Neural cell (in vitro differentiated cells): ENCODE measurements around the gene GSC.

Experiments
- POLR2AphosphoS5 ChIP-seq: IDR thresholded peaks from 2 replicates; pipeline ENCODE4 v1.6.1; 2012
- RAD21 ChIP-seq: fragments of 450-650 bp; conservative IDR thresholded peaks from 2 replicates; pipeline ENCODE4 v1.6.1; 2014; ENCODE audit warnings: antibody characterized with exemption, mild to moderate bottlenecking, moderate library complexity
- SMC3 ChIP-seq: fragments of 450-650 bp; conservative IDR thresholded peaks from 2 replicates; pipeline ENCODE4 v1.6.1; 2014; ENCODE audit warnings: antibody characterized with exemption, mild to moderate bottlenecking, moderate library complexity; ENCODE audit not compliant: poor library complexity
- TAF1 ChIP-seq: IDR thresholded peaks from 2 replicates; pipeline ENCODE4 v1.6.1; 2012; ENCODE audit warnings: low read depth
- TF ChIP-seq, protein P1 (sequence below): fragments of 450-650 bp; IDR thresholded peaks from 2 replicates; pipeline ENCODE4 v1.5.1; 2014; ENCODE audit warnings: antibody characterized with exemption, mild to moderate bottlenecking, moderate library complexity; ENCODE audit not compliant: poor library complexity, severe bottlenecking
- TF ChIP-seq, protein P2 (sequence below): IDR thresholded peaks from 2 replicates; pipeline ENCODE4 v1.6.1; 2012; ENCODE audit warnings: borderline replicate concordance

DNA sequence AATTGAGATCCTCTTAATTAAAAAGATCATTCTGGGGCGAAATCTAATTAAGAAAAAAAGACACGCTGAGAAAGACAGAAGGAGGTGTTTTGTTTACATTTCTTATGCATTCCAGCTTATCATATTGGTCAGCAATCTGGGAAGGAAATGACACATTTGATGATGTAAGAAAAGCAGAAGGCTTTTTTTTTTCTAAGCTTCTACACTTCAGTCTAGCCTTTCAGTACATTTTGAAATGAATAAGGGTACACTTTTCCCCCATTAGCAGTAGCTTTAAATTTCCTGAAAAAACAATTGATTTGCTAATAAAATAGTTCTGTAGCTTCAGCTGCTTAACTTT is 5.9 kb upstream of the GSC start:
- TF ChIP-seq, protein P1, sequence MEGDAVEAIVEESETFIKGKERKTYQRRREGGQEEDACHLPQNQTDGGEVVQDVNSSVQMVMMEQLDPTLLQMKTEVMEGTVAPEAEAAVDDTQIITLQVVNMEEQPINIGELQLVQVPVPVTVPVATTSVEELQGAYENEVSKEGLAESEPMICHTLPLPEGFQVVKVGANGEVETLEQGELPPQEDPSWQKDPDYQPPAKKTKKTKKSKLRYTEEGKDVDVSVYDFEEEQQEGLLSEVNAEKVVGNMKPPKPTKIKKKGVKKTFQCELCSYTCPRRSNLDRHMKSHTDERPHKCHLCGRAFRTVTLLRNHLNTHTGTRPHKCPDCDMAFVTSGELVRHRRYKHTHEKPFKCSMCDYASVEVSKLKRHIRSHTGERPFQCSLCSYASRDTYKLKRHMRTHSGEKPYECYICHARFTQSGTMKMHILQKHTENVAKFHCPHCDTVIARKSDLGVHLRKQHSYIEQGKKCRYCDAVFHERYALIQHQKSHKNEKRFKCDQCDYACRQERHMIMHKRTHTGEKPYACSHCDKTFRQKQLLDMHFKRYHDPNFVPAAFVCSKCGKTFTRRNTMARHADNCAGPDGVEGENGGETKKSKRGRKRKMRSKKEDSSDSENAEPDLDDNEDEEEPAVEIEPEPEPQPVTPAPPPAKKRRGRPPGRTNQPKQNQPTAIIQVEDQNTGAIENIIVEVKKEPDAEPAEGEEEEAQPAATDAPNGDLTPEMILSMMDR, result no peak
- TF ChIP-seq, protein P2, sequence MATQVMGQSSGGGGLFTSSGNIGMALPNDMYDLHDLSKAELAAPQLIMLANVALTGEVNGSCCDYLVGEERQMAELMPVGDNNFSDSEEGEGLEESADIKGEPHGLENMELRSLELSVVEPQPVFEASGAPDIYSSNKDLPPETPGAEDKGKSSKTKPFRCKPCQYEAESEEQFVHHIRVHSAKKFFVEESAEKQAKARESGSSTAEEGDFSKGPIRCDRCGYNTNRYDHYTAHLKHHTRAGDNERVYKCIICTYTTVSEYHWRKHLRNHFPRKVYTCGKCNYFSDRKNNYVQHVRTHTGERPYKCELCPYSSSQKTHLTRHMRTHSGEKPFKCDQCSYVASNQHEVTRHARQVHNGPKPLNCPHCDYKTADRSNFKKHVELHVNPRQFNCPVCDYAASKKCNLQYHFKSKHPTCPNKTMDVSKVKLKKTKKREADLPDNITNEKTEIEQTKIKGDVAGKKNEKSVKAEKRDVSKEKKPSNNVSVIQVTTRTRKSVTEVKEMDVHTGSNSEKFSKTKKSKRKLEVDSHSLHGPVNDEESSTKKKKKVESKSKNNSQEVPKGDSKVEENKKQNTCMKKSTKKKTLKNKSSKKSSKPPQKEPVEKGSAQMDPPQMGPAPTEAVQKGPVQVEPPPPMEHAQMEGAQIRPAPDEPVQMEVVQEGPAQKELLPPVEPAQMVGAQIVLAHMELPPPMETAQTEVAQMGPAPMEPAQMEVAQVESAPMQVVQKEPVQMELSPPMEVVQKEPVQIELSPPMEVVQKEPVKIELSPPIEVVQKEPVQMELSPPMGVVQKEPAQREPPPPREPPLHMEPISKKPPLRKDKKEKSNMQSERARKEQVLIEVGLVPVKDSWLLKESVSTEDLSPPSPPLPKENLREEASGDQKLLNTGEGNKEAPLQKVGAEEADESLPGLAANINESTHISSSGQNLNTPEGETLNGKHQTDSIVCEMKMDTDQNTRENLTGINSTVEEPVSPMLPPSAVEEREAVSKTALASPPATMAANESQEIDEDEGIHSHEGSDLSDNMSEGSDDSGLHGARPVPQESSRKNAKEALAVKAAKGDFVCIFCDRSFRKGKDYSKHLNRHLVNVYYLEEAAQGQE, result no peak
- TF ChIP-seq POLR2AphosphoS5 (no peak), TAF1 (no peak), RAD21 (no peak), SMC3 (no peak)
